CD4-positive, alpha-beta T cell treated with Interleukin-12 subunit alpha and Interleukin-12 subunit beta, for 1 hour (primary cell): ENCODE measurements around the gene DVL2.
A peak's percentile ranks its signal among the peaks of the same experiment; 100 is the strongest.
"Not testable (repeated sequence)": the region's sequence is repeated elsewhere in the genome, so short reads cannot be mapped to it uniquely, and the experiment has no call there.

Experiments
- DNase-seq: peaks from one replicate; pipeline ENCODE4 v3.0.0-alpha.2; 2020

Gene DVL2

DNA sequence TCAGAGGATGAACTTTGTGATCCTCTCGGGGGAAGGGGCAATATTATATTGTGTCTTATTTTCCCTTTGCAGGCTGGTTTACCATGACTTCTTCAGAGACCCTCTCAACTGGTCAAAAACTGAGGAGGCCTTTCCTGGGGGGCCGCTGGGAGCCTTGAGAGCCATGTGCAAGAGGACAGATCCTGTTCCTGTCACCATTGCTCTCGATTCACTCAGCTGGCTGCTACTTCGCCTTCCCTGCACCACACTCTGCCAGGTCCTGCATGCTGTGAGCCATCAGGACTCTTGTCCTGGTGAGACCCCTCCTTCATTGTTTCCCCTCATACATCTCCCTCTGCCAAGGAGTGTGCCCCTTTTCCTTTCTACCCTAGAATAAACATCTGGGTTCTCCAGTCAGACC, 20.2 kb upstream of the DVL2 start:
- DNase-seq, result no peak

GRCh38 chr17:7253082-7253481, 18.8 kb upstream of the DVL2 start:
- no peak for DNase-seq

DNA sequence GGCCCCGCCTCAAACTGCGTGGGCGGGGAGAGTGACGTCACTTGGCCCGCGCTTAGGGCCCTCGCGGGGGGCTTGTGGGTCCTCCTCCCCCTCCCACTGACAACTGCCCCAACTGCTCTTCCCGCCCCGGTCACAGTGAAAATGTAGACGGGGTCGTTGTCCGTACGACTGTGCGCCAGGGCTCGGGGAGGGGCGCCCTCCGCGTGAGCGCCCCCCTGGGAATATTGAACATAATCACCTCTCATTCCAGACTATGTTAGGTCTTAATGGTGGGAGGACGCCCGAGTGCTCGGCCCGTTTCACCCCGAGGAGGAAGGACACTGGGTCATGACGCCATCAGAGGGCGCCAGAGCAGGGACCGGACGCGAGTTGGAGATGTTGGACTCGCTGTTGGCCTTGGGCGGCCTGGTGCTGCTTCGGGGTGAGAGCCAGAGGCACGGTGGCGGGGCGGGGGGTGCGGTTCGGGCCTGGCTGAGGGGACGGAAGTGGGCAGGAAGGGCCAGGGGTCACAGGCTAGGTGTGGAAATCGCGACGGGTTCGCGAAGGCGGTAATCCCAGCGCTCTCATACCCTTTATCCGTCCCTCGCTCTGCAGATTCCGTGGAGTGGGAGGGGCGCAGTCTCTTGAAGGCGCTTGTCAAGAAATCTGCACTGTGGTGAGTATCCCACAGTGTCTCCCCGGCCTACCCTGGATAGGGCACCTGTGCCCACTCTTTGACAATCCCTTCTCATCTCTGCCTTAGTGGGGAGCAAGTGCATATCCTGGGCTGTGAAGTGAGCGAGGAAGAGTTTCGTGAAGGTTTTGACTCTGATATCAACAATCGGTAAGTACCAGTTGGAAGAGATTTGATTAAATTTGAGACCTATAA, 18.1 kb upstream of the DVL2 start, which contains the start of gene ELP5:
ELP5 (plus strand) TSS at position 40 of the 868 bp plus-strand sequence; CDS start at position 376, 336 bp downstream.
- DNase-seq, result peak; percentile 89

DNA sequence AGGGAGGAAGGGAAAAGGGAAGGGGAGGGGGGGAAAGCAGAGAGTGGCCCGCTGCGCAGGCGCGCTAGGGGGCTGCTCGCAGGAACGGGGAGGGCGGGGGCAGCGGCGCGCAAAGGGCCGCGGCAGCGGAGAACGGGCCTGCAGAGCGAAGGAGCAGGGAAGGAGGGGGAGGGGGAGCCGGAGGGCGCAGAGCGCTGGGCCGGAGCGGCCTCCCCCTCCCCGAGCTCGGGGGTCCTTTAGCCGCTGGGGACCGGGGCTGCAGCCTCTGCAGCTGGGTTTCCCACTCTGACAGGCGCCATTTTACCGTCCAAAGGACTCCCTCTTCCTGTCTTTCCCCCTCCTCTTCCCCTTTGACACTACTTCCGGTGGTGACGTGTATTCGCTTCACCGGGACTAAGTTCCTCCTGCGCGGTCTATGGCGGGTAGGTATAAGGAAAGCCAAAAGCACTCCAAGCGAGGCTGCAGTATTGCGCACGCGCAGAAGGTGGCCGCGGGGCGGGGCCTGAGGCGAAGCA, 17.4 kb upstream of the DVL2 start, which contains the start of gene CTDNEP1:
CTDNEP1 (minus strand) TSS at position 74 of the 515 bp plus-strand sequence. CDS start 438 bp downstream, outside the sequence.
- DNase-seq, result peak; percentile 98

GRCh38 chr17:7250695-7251627, 16.6 kb upstream of the DVL2 start:
- peak; percentile 73 for DNase-seq

DNA sequence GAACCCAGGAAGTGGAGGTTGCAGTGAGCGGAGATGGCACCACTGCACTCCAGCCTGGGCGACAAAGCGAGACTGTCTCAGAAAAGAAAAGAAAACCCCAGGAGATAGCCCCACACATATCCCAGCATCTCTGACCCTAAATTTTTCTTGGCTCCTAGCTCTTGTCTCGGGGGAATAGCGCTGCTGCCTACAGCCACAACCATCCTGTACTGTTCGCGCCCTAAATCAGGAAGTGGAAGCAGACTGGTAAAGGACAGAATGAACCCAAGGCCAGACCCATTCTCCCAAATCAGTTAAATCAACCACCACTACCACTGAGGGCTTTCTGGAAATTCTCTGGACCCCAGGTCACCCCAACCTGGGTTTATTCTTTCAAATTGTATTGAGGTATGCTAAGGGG, 15.5 kb upstream of the DVL2 start:
- DNase-seq, result no peak

GRCh38 chr17:7249214-7249613, 14.9 kb upstream of the DVL2 start:
- no peak for DNase-seq

DNA sequence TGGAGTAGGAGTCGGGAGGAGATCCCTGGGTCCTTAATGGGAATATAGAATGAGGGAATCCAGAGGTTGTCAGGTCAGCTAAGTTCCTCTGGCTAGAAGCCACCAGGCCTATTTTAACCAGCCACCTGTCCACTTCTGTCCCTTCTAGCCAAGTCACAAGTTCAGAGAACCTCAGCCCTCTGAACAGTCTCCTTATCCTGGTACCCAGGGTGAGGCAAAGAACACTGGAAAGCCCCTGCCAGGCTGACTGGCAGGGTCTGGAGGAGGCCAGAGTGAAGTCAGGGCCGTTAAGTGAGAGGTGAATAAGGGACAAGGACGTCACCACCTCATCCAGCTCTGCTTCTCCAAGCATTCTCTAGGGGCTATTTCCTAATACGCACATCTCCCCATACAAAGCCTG, 14.5 kb upstream of the DVL2 start:
- DNase-seq, result no peak

DNA sequence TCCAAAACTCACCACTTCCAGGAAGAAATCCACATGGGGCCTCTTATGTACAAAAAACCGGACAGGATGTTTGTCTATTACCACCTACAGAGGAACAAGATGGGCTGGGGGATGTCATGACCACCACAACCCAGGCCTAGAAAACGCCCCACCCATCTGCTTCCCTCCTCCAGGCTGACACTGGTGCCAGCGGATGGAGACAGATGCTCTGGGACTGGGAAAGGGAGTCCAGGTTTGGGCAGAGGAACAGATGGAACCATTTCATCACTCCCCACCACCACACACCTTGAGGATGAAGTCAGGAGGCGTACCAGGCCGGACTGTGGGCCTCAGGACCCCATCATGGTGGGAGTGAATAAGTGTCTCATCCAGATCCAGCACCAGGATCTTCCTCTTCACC, 12.5 kb upstream of the DVL2 start:
- no peak for DNase-seq

GRCh38 chr17:7243838-7244237, 9.5 kb upstream of the DVL2 start:
- not testable (repeated sequence) for DNase-seq

DNA sequence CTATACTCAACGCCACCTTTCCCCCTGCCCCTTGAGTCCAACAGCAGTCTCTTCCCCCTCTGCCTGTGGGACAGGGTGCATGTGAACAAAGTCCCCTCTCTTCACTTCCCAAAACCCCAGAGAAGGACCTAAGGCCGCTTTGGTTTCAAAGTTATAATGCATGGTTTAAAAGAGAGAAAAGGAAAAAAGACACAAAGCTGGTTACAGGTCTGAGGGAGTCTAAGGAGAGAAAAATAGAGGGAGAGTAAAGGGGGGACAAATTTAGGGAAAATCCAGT, 9.1 kb upstream of the DVL2 start:
- no peak for DNase-seq

DNA sequence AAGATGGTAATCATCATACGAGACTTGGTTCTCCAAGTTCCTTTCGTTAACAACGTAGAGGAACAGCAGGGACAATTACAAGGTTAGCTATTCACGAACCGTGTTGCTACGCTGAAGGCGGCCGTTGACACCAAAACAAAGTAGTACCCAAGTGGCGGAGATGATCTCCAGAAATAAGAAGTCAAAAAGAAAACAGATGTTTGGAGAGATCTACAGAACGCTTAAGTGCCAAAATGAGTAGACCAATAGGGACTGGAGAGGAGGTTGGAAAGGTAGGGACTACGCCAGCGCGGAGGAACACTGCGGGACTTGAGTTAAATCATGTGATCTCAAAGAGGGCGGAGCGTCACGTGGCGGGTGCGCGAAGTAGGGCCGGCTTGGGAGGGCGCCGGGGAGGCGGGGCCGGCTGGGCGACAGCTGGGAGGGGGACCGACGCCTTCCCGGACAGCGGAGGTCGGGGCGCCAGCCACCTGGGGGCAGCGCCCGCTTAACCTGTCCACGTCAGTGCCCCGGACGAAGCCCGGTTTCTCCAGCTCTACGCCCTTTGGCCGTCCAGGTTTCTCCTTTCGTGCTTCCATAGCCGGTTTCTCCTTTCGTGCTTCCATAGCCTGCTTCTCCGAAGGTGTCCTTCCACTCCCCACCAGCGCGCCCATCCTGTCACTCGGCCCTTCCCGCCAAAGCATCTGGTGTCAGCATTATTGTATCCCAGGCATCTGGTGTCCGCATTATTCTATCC, 8.6 kb upstream of the DVL2 start:
- DNase-seq, result peak; percentile 94

- peak; percentile 94 for DNase-seq
Observed at GRCh38 chr17:7241783-7242716, 7.7 kb upstream of the DVL2 start, which contains the start of gene GABARAP. GABARAP (minus strand) TSS chr17:7242449; CDS start chr17:7242330, 119 bp downstream.

- DNase-seq, result no peak
Observed at GRCh38 chr17:7241090-7241733, 6.9 kb upstream of the DVL2 start.

GRCh38 chr17:7240375-7240774, 6.1 kb upstream of the DVL2 start:
- no peak for DNase-seq

DNA sequence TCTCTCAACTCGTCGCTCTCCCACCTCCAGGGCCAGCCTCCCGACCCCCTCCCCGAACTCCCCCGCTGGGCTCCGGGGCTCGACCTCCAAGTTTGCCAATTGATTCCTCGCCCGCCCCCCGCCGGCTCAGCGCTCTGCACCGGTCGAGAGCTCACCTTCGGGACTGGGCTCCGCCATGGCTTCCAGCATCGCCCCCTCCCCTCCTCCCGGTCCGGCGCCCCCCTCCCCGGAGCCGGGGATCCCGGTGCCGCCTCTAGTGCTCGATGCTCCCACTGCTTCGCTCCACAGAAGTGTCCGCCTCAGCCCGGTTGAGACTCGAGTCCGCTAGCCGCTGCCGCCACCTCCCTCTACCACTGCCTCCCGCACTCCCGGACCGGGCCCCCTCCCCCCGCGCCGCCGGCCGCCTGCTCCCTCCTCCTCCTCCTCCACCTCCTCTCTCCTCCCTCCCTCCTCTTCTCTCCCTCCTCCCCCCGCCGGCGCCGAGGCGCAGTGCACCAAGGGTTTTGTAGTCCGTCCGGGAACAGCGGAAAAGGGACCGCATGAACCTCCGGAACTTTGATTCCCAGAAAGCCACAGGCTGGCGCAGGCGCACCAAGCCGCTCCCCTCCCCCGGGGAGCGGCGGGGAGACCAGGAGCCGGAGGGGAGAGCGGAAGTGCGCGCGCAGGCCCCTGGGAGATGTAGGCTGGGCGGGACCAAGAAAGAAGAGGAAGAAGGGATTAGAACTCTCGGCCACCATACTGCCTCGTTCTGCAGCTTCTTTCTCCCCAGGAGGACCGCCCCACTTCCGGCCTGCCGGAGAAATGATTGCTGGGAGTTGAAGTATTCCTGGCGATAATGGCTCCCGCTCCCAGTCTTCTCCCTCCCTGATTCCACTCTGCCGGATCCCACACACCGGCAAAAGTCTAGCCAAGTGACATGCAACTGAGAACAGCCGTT, 5.0 kb upstream of the DVL2 start, which contains the start of gene PHF23:
PHF23 (minus strand) TSS at position 367 of the 937 bp plus-strand sequence; CDS start at position 189, 178 bp downstream.
- peak; percentile 99 for DNase-seq

DNA sequence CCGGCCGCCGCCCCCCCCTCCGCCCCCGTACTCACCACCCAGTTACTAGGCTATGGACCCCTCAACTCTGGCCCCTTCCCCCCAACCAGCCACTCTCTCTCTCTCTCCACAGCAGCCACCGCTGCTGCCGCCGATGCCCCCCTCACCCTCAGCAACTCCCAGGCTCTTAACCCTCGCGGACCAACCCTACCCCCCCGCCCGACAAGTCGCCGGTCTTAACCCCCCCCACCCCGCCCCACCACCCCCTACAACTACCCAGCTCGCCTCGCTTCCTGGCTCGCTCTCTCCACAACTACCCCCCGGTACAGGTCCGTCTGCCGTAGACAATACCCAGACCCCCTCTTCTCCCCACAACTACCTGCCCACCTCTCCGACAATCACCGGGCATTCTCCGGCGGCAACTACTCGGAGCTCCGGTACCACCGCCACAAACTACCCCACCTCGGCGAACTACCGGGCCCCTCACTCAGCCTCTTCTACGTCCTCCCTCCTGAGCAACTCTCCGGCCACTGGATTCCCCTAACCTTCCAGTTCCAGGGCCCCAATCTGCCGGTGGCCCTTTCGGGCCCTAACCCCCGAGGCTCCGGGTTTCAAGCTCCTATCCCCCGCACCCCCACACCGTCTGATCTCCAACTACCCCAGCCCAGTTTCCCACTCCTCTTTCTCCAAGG, 4.2 kb upstream of the DVL2 start:
- peak; percentile 58 for DNase-seq

DNA sequence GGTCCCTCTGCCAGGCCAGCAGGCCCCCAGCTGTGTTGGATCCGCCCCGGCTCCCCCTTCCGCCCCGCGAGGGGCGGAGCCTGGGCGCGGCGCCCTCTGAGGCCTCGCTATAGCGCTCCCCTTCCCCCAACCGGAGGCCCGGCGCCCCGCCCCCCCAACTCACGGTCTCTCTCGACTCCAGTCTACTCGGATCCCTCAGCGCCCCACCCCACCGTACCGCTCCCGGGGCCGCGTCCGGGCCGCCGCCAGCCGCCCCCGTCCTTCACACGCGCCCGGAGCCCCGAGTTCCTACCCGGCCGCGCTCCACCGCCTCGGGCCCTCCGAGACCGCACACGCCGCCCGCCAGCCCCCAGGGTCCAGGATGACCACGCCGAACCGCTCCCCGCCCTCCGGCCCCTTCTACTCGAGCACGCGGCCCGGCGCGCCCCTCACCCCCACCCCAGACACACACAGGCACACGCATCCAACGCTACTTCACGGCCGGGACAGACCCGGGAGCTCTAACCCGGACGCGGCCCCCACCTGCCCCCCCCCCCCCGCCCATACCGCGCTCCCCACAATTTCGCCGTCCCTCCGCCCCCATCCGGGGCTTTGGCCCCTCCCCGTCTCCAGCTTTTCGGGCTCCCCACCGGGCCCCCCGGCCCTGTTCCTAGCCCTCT, 3.6 kb upstream of the DVL2 start:
- peak; percentile 90 for DNase-seq
